ENCODE results near the gene ADRA1B. TPM values are rescaled to one million over a fixed set of nuclear protein-coding genes. Genes with fewer than 3 reads are reported as not detected.

The ADRA1B gene
- total and polyA plus RNA-seq, 2 of the 8 experiments (the other 6 are each of a cell fraction or from before 2014, with no cell fraction given) = not detected

GRCh38 chr5:159935946-159936345 is 19.7 kb downstream of the ADRA1B start (continued):
- TF ChIP-seq POLR2A (IDR thresholded peaks at IDR 0.05; ENCODE audit: control extremely low read depth in 1 of 2, low read depth in 2 of 2, low read length in 2 of 2) = no peak
